HAP-1 (cell line): ENCODE measurements around the gene MAB21L4.

ENCODE experiments used
- DNase-seq, 2 experiments: peaks; one replicate each; pipeline ENCODE4 v3.0.0-alpha.2; 2016 to 2020; ENCODE audit warnings: low spot score in 2 of 2
- H3K27me3 ChIP-seq: fragments of 250-450 bp; sonication (Bioruptor Pico); 2 replicates; pipeline ENCODE4 v1.5.1; 2020; ENCODE audit warnings: low read depth, mild to moderate bottlenecking, moderate library complexity
- H3K36me3 ChIP-seq: fragments of 250-450 bp; sonication (Bioruptor Pico); replicated peaks from 2 replicates; pipeline ENCODE4 v1.5.1; 2020; ENCODE audit warnings: mild to moderate bottlenecking
- H3K4me1 ChIP-seq: fragments of 250-450 bp; sonication (Bioruptor Pico); 2 replicates; pipeline ENCODE4 v1.5.1; 2020; ENCODE audit warnings: mild to moderate bottlenecking
- H3K4me3 ChIP-seq: fragments of 250-450 bp; sonication (Bioruptor Pico); 2 replicates; pipeline ENCODE4 v1.5.1; 2020; ENCODE audit warnings: mild to moderate bottlenecking, moderate library complexity
- H3K9me3 ChIP-seq: fragments of 250-450 bp; sonication (Bioruptor Pico); 2 replicates; pipeline ENCODE4 v1.5.1; 2020; ENCODE audit warnings: mild to moderate bottlenecking, moderate library complexity
- in situ Hi-C: fragments of 300-500 bp; cut with MboI; formaldehyde crosslinking; loops from 3 replicates; pipeline ENCODE4 v1.14.3; 2020; ENCODE audit warnings: low sequenced_read_pairs, inconsistent platforms, mixed read lengths

The MAB21L4 gene

DNA sequence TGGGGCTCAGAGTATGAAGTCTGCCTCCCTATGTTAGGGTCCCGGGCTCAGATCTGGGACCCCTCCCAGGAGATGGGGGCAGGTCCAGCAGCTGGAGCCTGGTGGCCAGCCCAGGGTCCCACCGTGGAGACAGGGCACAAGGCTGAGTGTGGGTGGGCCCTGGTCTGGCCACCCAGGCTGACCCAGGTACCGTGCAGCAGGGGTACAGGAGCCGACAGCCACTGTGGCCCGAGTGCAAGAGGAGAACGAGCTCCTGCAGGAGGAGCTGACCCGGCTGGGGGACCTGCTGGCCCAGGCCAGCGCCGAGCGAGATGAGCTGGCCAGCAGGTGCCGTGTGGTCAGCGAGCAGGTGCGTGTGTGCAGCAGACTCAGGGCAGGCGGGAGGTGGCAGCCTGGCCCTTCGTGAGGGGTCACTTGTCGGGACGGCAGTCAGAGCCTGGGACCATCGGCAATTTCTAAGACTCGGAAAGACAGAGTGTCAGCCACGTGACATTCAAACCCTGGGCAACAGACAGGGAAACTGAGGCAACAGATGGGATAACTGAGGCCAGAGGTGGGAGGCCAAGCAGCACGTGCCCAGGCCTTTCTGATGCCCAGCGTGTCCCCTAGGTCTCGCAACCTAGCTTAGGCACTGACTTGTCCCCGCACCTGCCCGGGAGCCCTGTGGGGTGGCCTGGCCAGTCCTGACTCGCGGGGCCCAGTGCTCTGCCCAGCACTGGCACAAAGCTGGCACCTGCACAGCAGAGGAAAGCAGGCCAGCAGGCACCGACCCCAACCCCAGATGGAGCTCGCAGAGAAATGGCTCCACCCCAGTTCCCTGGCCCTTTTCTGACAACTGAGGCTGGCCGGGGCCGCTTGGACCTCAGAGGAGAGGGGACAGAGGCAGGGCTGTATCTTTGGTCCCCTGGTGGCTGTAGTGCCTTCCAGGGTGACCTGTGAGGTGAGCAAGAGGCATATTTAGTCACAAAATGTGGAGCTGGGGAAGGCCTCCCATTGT lies 24.1 kb upstream of the MAB21L4 start:
- in situ Hi-C loops = no loop called here
- Histone ChIP-seq H3K9me3 (no peaks in the 10 kb centered on the region), H3K4me1 (no peaks in the 10 kb centered on the region), H3K4me3 (no peak overlapping the region), H3K36me3 (no peaks in the 10 kb centered on the region), H3K27me3 (no peaks in the 10 kb centered on the region)
- DNase-seq = peak in 1 of 2 experiments; percentile 6

DNA sequence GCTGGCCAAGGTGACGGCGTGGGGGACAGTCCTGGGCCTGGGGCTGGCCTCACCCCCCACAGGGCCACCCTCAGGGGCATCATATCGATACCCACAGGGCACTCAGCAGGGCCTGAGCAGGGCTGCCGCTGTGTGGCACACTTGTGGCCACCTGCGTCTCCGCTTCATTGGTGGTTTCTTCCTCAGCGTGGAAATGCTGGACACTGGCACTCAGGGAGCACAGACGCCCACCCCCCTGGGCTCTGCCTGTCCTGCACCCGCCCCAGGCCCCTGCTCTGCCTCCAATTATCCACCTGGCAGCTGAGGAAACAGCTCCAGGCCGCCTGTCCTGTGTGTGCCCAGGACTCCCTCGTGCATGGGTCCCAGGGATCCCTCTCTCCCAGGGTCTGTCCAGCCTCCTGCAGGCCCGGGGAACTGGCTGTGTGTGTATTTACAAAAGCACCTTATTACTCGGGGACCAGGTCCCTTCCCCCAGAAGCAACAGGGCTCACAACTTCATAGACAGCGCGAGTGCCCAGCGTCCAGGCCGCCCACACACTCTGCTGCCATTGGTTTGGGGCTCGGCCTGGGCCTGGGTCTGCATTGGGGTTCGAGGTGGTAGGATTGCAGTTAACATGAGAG lies 23.3 kb upstream of the MAB21L4 start:
- H3K27me3 ChIP-seq = no peaks in the 10 kb centered on the region
- DNase-seq = peak in 1 of 2 experiments; percentile 6
- no peak overlapping the region for H3K4me3 ChIP-seq
- in situ Hi-C loops = no loop called here
- no peaks in the 10 kb centered on the region for H3K9me3 ChIP-seq
- no peaks in the 10 kb centered on the region for H3K4me1 ChIP-seq
- no peaks in the 10 kb centered on the region for H3K36me3 ChIP-seq

DNA sequence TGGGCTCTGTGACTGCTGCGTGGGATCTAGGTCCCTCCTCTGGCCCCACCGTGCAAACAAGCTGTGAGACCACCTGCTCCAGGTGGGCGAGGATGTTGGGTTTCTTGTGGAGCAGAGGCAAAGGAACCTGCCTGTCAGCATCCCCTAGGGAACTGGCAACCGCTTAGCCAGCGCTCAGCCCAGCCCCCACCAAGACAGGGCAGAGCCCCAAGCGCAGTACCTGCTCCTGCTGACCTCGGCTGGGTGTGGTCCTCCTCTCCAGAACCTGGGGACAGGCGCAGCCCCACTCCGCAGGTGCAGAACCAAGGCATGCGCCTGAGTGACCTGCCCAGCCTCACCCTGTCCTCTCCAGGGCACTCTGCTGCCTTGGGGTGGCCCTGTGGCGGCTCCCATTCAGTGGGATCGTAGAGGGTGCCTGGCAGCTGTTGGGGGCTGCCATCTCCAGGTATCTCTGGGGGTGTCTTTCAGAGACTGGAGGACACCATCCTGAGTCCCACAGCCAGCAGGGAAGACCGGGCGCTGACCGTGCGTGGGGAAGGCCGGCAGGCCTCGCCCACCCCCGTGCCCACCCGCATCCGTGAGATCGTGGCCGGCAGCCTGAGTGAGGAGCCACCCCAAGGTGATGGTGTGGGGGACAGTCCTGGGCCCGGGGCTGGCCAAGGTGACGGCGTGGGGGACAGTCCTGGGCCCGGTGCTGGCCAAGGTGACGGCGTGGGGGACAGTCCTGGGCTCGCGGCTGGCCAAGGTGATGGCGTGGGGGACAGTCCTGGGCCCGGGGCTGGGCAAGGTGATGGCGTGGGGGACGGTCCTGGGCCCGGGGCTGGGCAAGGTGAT lies 22.5 kb upstream of the MAB21L4 start:
- DNase-seq = peak in 1 of 2 experiments; percentile 5
- H3K36me3 ChIP-seq = no peaks in the 10 kb centered on the region
- in situ Hi-C loops = no loop called here
- H3K27me3 ChIP-seq = no peaks in the 10 kb centered on the region
- H3K4me3 ChIP-seq = no peak overlapping the region
- no peaks in the 10 kb centered on the region for H3K9me3 ChIP-seq
- no peaks in the 10 kb centered on the region for H3K4me1 ChIP-seq

DNA sequence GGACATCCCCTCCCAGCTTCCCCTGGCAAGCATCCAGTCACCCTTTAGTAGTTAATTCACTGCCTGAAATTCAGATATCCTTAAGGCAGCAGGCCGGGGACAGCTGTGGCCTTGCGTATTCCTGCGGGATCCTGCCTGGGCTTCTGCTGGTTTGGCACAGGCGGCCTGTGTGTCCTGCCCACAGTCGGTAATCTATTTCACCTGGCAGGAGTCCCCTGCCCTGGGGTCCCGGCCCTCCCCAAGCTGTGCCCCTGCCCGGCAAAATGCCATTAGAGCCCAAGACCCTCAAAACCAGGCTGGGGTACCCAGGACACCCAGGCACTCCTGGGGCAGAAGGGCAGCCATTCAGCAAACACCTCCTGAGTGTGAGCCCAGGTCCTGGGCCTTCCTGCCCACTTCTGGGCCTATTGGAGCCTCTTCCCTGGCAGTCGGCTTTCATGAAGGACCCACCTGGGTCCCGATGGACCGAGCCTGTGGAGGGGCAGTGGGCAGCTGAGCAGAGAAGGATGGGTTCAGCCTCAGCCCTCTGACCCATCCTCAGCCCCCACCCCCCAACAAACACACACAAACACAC lies 21.8 kb upstream of the MAB21L4 start:
- in situ Hi-C loops = no loop called here
- H3K9me3 ChIP-seq = no peaks in the 10 kb centered on the region
- H3K36me3 ChIP-seq = no peaks in the 10 kb centered on the region
- H3K4me3 ChIP-seq = no peak overlapping the region
- no peaks in the 10 kb centered on the region; the same call in 1 of the 2 replicates for H3K27me3 ChIP-seq
- peak in 1 of 2 experiments; percentile 8 for DNase-seq
- H3K4me1 ChIP-seq = no peaks in the 10 kb centered on the region

DNA sequence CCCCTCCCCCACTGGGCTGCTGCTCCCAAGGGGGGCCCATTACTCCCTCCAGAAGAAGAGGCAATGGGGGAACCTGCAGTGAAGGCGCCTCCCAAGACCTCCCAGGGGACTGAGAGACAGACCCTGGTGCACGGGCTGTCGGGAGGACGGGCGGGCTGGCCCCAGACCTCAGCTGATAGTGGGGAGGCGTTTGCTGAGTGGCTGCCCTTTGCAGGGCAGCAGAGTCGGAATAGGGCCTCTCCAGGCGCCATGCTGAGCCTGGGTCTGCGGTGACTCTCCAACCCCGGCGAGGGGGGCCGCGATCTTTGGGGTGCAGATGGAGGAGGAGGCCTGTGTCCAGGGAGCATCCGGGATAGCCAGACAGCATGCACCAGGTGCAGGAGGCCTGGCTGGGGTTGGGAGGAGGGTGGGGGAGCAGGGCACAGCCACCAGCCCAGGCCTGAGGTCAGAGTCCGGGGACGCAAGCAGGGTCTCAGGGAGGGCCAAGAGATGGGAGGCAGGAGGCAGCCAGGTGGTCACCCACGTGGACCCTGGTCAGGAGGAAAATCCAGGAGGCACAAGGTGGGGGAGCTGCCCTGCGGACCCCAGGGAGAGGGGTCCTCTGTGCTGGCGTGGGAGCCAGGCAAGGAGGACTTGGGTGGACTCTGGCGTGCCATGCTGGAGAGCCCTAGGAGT lies 21.2 kb upstream of the MAB21L4 start:
- peaks cover 5% of the 10 kb centered on the region for H3K27me3 ChIP-seq
- H3K4me3 ChIP-seq = no peak overlapping the region
- H3K4me1 ChIP-seq = no peaks in the 10 kb centered on the region
- no peak for DNase-seq
- H3K9me3 ChIP-seq = no peaks in the 10 kb centered on the region
- H3K36me3 ChIP-seq = no peaks in the 10 kb centered on the region
- in situ Hi-C loops = no loop called here

DNA sequence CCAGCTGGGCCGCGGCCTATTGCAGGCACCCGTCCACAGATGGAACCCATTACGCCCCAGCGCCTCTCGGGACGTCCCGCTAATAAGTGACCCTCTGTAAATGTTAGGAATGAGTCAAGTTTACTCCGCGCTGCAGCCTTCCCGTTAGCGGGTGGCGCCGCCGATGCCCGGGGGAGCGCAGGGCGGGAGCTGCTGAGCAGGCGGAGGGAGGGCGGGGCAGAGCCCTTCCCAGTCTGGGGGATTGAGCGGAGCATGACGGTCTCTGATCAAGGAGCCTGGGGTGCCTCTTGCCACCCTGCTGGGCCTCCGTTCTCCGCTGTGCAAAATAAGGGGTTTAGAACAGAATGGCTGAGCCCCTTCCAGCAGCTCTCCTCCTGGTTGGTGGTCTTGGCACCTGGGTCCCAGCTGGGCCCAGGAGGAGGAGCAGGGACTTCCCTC lies 20.6 kb upstream of the MAB21L4 start:
- peak; percentile 9 to 62 for DNase-seq
- Histone ChIP-seq H3K4me3 (no peak overlapping the region), H3K4me1 (no peaks in the 10 kb centered on the region), H3K36me3 (no peaks in the 10 kb centered on the region), H3K9me3 (no peaks in the 10 kb centered on the region), H3K27me3 (peaks cover 10% of the 10 kb centered on the region)
- in situ Hi-C loops = no loop called here

DNA sequence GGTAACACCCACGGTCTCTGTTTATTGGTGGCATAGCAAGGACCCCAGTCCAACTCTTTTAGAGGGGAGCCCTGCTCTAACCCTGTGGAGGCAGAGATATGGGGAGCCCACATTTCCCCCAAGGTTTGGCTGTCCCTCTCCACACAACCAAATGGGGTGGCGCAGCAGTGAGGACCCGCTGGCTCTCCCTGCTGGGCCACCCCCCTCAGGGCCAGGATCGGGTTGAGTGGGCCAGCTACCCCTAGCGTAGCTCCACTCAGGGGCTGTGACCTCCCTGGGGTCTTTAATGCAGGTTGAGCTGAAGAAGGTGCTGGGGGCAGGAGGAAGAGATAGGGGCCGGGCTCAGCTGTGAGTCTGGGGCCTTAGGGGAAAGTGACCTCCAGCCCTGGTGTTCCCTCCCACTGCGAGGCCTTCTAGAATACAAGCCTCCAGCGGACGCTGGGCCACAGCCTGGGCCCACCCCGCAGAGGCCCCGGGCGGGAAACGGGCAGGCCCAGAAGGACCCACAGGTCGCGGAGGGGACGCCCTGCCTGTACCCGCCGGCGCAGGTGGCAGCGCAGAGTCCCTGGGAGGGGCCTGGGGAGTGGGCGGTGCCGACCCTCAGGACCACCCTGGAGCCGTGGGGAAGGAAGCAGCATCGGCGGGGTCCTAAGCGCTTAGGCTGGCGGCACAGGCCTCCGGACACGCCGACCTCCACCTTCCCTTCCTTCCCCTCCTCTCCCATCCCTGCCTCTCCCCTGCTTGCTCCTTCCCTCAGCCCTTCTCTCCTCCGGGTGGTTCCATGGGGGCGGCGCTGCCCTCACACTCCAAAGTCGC lies 19.8 kb upstream of the MAB21L4 start:
- no peak overlapping the region for H3K4me3 ChIP-seq
- no peaks in the 10 kb centered on the region for H3K36me3 ChIP-seq
- in situ Hi-C loops = no loop called here
- no peaks in the 10 kb centered on the region for H3K9me3 ChIP-seq
- peaks cover 19% of the 10 kb centered on the region for H3K27me3 ChIP-seq
- DNase-seq = no peak
- no peaks in the 10 kb centered on the region for H3K4me1 ChIP-seq

DNA sequence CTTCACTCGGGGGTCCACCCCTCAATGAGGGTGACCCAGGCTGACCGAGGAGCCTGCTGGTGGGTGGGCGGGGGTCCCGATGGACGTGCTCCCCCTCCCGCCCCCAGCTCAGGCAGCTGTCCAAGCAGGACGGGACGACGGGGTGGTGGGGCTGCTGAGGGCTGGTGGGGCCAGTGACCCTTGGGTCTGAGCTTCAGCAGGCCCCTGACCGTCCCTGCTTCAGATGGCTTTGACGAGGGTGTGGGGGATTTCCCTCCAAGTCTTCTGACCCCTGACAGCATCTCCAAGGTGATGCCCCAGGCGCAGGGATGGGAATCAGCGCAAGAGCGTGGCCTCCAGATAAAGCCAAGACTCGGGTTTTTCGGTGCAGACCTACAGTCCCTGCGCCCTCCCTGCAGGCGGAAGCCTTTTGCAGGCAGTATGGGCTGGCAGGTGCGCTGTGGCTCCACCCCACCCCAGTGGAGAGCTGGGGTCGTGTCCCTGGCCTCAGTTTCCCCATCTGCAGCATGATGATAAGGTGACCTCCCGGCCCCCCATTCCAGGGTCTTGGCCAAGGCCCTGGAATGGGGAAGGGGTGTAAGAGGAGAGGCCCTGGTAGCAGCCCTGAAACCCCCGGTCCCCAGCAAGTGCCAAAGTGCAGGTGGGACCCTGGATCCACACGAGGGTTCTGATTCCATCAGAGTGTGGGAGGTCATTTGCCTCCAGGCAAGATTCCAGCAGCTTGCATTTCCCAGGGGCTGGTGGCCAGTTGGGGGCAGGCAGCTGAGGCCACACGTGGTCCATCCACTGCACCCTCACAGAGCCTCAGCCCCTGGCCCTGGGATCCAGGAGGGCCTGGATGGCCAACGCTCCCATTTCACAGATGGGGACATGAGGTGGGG lies 18.9 kb upstream of the MAB21L4 start:
- in situ Hi-C loops = no loop called here
- Histone ChIP-seq H3K36me3 (no peaks in the 10 kb centered on the region), H3K4me3 (no peak overlapping the region), H3K9me3 (no peaks in the 10 kb centered on the region), H3K4me1 (no peaks in the 10 kb centered on the region), H3K27me3 (peaks cover 26% of the 10 kb centered on the region)
- no peak for DNase-seq

DNA sequence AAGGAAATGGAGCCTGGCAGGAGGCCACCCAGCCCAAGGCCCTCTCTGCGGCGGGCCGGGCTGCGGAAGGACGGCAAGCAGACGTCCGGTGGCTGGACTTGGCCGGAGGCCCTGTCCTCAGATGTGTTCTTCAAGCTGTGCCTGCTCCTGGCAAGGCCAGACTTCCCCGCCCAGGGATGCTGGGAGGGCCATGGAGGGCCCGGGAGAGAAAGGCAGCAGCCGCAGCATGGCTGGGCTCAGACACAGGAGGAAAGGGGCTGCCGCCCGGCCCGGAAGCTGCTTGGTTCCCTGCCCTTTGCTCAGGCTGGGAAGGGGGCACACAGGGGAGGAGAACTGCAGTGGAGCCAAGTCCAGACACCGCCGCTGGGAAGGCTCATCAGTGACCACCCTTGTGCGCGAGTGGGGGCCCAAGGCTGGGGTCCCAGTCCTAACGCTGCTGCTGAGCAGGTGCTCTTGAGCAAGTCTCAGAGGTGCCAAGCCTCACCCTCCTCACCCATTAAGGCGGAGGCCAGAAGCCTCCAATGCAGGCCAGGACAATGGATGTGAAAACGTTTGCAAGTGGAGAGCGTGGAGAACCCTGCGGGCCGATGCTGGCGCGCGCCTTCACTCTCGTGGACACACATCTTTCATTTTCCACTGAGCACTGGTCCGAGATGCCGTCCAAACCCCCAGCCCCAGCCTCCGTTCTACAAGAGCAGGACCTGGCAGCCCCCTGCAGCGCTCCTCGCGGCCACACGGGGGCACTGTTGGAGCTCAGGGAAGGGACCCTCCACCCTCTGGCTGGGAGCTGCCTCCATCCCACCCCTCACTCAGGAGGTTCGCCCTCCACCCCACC lies 18.1 kb upstream of the MAB21L4 start:
- no peaks in the 10 kb centered on the region for H3K36me3 ChIP-seq
- peaks cover 31% of the 10 kb centered on the region for H3K27me3 ChIP-seq
- peak; percentile 12 to 88 for DNase-seq
- in situ Hi-C loops = no loop called here
- no peaks in the 10 kb centered on the region for H3K9me3 ChIP-seq
- no peak overlapping the region for H3K4me3 ChIP-seq
- H3K4me1 ChIP-seq = no peaks in the 10 kb centered on the region

DNA sequence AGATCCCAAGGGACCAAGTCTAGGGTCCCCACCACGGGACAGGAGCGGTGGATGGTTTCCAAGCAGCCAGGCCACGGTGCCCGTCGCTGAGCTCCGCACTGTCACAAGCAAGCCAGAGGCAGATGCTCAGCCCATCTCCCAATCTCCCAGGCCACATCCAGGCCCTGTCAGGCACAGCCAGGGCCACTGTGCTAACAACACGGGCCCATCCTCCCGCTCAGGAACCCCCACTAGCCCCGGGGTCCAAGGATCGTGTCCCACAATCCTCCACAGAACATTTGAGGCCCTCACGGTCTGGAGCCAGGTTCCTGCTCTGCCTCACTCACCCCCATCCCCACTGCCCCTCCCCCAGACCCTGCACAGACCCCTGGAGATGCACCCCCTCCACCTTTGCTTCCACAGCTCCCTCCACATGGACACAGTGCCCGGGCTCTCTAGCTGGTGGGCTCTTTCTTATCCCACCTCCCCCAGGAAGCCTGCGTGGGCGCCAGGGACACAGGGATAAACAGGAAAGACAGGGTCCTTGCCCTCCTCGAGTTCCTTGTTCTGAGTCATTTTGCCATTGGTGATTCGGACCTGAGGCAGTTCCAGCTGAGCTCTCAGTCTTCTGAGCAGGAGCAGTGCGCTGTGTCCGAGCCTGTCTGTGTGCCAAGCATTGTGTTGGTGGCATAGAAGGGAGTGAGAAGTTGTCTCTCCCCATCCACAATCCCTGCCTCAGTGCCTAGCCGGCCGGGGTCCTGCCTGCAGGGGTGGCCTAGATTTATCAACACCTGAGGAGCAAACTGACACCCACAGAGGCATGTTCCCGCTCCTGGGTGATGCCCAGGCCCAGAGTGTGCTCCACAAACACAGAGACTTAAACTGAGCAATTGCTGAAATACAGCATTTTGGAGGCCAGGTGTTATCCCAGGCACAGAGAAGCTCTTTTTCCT lies 17.2 kb upstream of the MAB21L4 start:
- no peak for DNase-seq
- Histone ChIP-seq H3K27me3 (peaks cover 31% of the 10 kb centered on the region), H3K9me3 (no peaks in the 10 kb centered on the region), H3K36me3 (no peaks in the 10 kb centered on the region), H3K4me3 (no peak overlapping the region), H3K4me1 (no peaks in the 10 kb centered on the region)
- in situ Hi-C loops = no loop called here
